ENCODE measurements around the gene TIE1.
A peak's percentile ranks its signal among the peaks of the same experiment; 100 is the strongest.

The TIE1 gene

DNA sequence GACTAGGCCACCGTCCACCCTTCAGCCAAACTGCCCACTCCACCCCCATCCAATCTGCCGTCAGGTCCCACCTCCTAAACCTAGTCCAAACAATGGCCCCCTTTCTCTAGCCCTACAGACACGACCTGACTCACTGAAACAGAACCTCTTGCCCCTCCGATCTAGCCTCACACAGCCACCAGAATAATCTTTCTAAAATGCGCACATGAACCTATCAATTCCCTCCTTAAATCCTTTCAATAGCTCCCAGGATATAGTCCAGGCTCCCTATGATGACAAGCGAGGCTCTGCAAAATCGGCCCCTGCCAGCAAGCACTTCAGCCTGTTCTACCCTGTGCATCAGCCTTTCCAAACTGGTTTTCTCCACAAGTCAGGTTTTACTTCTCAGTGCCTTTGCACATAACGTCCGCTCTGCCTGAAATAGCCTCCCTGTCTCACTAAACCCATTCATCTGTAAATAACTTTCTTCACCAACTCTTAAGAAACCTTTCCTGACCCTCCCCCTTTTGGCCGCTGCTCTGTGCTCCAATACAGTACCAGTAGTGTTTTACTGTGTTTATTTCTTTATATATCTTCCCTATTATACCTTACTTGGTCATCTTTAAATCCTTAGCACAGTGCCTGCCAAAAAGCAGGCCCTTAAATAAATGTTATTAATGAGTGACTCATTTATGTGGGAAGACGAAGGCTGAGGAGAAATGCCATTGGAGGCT is 49.0 kb downstream of the TIE1 start:
- no peak for TF ChIP-seq CTCF (IDR thresholded peaks at IDR 0.05; ENCODE audit: control insufficient read depth, insufficient read depth, low read depth, low read length, missing control alignments)
- peak overlapping the region; percentile 44 for H3K4me3 ChIP-seq (ENCODE audit: control insufficient read depth, low read depth, low read length)
- DNase-seq (ENCODE audit: low read depth), result no peak

DNA sequence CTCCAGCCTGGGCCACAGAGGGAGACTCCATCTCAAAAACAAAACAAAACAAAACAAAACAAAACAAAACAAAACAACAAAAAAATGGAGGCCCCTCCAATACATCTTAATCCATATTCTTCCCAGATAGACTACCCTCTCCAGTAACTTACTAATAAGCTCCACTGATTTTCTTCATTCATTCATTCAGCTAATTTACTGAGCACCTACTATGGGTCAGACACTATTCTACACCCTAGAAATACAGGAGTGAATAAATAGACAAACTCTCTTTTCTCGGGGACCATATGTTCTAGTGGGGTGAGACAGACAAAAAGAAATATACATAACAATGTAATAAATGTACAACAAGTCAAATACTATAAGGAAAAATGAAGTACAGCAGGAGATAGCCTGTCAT is 50.2 kb downstream of the TIE1 start:
- no peak overlapping the region for H3K4me3 ChIP-seq (ENCODE audit: control insufficient read depth, low read depth, low read length)
- DNase-seq (ENCODE audit: low read depth), result no peak
- TF ChIP-seq CTCF (IDR thresholded peaks at IDR 0.05; ENCODE audit: control insufficient read depth, insufficient read depth, low read depth, low read length, missing control alignments), result no peak

- TF ChIP-seq CTCF (IDR thresholded peaks at IDR 0.05; ENCODE audit: control insufficient read depth, insufficient read depth, low read depth, low read length, missing control alignments), result no peak
- no peak overlapping the region for H3K4me3 ChIP-seq (ENCODE audit: control insufficient read depth, low read depth, low read length)
- DNase-seq (ENCODE audit: low read depth), result no peak
Observed at GRCh38 chr1:43351421-43352350, 50.9 kb downstream of the TIE1 start.

GRCh38 chr1:43352351-43352705 is 51.5 kb downstream of the TIE1 start:
- no peak overlapping the region for H3K4me3 ChIP-seq (ENCODE audit: control insufficient read depth, low read depth, low read length)
- no peak for TF ChIP-seq CTCF (IDR thresholded peaks at IDR 0.05; ENCODE audit: control insufficient read depth, insufficient read depth, low read depth, low read length, missing control alignments)
- DNase-seq (ENCODE audit: low read depth), result no peak

GRCh38 chr1:43352881-43353280 is 52.1 kb downstream of the TIE1 start:
- H3K4me3 ChIP-seq (ENCODE audit: control insufficient read depth, low read depth, low read length), result no peak overlapping the region
- no peak for DNase-seq (ENCODE audit: low read depth)
- no peak for TF ChIP-seq CTCF (IDR thresholded peaks at IDR 0.05; ENCODE audit: control insufficient read depth, insufficient read depth, low read depth, low read length, missing control alignments)

DNA sequence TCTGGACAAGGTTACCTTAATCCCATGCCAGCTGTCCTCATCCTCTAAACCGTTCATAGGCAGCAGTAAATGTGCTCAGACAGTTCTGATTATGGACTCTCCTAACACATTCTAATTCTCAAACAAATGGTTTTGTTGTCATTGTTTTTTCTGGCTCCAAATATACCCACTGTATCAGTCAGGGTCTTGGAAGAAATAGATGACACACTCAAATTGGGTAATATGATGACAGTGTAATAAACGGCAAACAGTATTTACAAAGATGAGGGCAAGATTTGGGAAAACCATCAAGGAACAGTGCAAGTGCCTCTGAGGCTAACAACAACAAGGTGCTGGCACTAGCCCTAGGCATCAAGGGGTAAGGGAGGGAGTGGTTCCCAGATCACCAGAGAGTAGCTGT is 53.7 kb downstream of the TIE1 start:
- no peak for TF ChIP-seq CTCF (IDR thresholded peaks at IDR 0.05; ENCODE audit: control insufficient read depth, insufficient read depth, low read depth, low read length, missing control alignments)
- no peak for DNase-seq (ENCODE audit: low read depth)
- no peak overlapping the region for H3K4me3 ChIP-seq (ENCODE audit: control insufficient read depth, low read depth, low read length)
